HG02798 (cell line): ENCODE measurements around the gene RRAS2.
"Not testable (repeated sequence)": the region's sequence is repeated elsewhere in the genome, so short reads cannot be mapped to it uniquely, and the experiment has no call there.

Experiments
- ATAC-seq: cut with Tn5 transposase; IDR thresholded peaks from one replicate; pipeline ENCODE4 v1.9.1; 2021; ENCODE audit warnings: mild to moderate bottlenecking; ENCODE audit not compliant: unreplicated experiment, poor library complexity

RRAS2 gene

DNA sequence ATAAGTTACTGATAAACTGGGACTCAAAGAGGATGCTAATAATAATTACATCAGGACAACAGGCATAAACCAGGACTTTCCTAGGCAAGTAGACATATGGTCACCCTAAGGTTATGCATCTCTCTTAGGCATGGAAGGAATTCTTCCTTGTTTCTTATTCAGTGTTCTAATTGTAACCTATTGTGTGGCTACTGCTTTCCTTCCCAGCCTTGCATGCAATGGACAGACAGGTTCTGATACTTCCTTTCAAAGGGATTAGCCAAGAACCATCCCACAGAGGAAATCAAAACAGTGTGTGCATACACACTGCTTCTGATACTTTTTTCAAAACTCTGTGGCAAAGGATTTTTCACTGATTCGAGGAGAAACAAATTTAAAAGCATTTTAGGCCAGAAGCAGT lies 48.3 kb downstream of the RRAS2 start:
- ATAC-seq: no peak

DNA sequence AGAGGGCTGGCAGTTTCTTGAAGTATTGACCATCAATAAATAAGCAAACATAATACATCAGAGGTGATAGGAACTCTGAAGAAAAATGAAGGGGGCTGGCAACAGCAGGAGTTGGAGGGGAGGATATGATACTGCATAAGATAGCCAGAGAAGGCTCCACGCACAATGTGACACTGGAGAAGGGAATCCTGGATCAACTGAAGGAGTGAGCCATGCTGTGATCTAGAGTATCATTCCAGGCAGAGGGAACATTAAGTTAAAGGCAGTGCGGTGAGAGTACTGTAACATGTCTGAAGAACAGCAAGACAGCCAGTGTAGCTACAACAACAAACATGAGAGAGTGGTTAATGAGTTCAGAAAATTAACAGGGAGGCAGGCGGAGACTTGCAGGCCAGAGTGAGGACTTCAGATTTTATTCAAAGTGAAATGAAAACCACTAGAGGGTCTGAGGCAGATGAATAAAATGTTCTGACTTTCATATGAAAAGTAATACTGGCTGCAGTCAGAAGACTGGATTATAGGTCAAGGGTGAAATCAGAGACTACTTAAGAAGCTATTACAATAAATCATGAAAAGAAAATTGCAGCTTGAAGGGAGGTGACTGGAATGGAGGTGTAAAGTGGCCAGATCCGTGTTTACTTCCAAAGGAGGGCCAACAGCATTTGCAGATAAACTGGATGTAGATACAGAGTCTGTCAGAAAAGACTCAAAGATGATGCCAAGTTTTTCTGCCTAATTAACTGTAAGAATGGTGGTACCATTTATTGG lies 49.4 kb downstream of the RRAS2 start:
- no peak for ATAC-seq

DNA sequence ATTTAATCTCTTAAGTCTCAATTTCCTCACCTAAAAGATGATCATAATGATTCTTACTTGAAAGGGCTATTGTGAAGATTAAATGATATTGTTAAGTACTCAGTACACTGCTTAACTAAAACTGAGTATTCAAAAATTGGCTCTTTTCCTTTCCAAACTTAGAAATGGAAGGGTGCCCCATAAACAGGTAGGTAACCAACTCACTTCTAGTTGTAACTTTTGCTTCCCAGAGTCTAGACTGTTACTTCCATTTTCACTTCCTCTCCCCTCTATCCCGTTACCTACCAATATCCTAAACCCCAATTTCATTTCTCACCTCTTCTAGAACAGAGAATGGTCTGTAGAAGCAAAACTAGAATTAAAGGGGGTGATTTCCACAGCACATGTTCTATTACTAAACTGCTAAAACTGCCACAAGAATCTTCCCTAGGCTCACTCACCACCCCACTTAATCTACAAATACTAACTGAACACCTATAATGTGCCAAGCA lies 50.0 kb downstream of the RRAS2 start:
- peak; percentile 60 for ATAC-seq

DNA sequence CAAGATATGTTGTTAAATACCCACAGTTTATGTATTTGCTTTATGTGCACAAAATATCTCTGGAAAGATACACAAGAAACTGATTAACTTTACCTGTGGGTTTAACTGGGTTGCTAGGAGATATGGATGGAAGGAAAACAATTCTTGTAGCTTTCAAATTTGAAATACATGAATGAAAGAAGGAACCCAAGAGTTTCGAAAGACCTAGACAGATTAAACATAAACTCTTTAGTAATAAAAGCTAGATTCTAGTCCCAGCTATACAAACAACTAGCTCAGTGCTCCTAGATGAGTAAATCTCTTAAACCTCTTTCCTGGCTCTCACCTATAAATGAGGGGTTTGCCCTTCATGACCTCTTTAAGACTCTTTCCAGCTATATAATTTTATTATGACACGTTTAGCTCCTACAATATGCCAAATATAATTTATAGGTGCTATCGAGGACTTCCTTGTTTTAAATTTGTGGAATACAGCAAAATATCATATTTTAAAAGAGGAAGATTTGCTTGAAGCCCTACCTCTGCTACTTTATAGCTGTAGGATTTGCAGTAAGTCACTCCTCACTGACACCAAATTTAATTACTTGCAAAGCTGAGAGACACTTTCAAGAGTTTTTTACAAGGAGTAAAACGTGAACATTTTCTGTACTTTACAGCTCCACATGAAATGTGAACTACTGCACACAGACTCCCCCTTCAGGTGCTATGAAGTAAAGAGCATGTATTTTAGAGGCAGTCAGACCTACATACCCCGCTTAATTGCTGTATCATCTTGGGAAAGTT lies 50.7 kb downstream of the RRAS2 start:
- ATAC-seq: peak; percentile 48

DNA sequence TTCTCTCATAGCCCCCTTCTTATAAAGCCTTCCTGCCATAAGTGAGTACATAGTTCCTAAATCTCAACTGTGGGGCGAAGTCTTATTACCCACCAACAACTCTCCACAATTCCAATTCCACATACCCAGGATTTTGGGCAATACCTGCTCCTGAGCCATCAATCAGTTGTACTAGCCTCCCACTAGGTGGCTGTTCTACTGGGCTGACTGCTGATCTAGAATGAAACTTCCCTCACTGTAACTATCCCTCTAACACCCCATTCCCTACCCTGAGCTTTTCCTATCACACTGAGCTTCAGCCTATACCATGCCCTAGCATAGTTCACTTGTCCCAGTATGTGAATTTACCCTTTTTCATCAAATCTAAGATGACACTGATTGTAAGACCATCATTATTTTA lies 52.5 kb downstream of the RRAS2 start:
- ATAC-seq: no peak

DNA sequence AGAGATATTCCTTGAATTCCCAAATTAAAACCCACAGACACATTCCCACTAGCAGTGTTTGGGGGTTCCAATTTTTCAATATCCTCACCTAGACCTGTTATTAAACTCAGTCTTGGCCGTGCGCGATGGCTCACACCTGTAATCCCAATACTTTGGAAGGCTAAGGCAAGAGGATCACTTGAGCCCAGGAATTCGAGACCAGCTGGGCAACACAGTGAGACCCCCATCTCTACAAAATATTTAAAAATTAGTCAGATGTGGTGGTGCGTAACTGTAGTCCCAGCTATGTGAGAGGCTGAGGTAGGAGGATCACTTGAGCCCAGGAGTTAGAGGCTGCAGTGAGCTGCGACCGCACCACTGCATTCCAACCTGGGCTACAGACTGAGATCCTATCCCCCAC lies 53.3 kb downstream of the RRAS2 start:
- ATAC-seq: no peak

DNA sequence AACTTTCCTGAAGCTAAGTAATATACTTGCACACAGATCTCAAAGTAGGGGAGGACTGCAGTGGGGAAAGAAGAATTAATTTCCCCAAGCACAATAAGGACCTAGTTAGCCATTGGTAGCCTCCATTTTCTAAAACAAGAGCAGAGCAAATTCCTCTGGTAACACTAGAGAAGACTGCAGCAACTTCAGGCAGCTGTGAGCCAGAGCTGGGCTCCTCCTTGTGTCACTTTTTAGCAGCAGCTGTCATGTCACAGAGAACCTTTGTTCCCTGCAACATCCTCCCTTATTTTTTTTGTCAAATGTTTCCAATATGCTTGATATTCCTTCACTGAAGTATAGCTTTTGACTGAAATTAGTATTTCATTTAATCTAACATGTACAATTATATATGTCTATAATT lies 54.4 kb downstream of the RRAS2 start:
- no peak for ATAC-seq

DNA sequence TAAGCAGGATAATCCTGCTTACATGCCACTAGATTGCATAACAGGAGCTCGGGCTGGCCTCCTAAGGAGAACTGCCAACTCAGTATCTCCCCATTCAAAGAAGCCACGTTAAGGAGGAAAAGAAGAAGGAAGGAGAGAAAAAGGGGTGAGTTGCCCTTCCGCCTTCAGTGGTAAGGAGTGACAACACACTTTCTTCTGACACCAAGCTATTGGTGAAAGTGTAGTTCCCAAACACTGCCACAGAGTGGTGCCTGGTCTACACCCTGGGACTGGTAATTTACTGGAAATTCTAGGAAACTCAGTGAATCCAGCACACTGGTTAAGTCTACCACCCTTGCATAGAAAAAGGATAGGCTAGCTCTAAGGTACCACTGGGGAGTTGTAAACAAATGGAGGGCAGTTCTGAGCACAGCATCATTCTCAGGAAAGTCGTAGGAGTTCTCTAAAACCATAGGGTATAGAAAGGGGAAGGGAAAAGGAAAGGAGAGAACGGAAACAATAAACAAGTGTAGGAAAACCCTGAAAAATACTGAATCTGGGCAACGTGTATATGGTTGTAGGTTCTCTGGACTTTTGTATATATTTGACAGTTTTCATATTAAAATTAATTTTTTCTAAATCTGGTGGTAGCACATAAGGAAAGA lies 58.2 kb downstream of the RRAS2 start:
- peak; percentile 90 for ATAC-seq

DNA sequence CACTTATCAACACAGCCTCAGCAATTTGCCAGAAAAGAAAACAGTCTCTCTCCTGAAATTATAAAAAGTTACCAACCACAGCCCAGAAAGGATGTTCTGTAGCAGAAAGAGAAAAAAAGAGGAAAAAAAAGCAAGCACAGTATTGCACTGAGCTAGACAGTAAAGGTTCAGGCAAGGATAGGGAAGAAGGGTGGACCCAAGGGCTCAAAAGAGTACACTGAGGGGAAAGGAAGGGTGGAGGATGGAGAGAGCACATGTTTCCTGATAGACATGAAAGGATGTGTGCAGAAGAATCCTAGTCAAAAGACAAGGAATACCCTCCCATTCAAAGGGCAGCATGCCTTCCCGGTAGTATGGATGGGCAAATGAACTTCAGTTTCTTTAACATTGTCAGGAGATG lies 59.1 kb downstream of the RRAS2 start:
- no peak for ATAC-seq

DNA sequence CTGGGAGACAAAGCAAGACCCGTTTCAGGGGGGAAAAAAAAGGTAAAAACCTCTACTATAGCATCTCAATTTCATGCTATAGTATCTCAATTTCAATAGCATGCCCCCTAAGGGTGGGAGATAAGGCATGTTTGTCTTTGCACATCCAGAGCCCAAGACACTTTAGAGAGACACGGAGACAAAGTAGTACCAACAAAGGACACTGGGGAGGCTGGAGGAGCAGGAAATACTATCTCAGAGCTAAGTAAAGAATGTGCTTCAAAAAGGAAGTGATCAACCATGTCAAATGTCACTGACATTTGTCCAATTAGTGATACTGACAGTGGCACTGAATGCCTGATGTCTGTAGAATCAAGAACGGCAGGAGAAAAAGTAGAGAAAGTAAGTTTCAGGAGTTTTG lies 68.6 kb downstream of the RRAS2 start:
- no peak for ATAC-seq

DNA sequence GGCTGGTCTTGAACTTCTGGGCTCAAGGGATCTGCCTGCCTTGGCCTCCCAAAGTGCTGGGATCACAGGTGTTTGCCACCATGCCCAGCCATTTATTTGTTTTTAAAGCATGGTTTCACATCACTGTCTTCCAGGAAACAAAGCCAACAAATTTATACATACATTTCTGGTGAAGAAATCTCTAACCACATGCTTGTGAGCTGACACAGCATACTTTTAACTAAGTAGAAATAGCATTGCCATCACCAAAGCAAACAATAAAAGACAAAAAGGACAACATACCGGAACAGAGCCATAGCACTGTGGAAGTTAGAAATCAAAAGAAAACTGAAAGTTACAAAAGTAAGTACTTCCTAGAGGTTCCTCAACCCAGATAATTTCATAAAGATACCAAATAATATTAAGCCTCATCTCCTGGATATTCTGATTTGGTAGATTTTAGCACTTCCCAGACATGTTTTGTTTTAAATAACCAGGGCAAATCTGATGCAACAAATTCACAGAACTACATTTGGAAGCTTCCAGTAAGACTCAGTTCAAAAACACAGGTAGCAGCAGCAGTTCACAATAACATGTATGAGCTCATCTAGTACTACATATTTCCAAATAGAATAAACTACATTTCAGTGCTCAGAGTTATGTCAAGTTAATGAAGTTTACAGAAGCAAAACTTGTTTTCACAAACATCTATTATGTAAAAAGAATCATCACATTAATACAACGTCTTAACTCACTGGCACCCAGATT lies 70.6 kb downstream of the RRAS2 start:
- ATAC-seq: no peak

DNA sequence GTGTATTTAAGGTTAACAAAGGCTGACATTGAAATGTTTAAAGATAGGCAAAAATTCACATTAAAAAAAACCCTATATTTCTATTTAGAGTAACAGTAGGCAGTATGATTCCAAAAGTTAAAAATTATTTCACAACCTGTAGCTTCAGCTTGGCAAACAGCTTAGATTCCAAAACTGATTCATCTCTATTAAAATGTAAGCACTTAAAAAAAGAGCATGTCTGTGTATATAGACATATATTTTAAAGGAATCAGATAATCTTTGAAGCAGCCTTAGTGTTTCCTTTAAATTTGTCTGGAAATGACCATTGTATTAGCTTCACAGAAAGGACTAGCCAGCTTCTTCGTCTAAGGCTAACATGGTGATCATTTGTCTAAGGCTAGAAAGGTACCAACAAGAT lies 80.1 kb downstream of the RRAS2 start:
- not testable (repeated sequence) for ATAC-seq

DNA sequence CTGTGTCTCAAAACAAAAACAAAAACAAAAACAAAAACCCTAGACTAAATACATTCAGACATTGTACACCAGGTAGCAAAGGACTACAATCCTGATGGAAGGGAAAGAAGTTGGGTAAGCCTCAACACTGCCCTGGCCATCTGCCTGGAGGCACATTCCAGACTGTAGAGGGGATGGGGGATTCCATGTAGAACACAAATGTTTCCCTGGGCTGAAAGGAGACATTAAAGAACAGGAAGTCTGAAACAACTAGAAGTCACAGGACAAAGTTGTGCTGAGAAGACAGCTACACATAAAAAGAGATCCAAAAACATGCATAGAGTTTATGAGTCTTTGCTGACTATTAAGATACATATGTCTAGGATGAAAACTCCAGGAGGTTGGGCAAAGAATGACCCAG lies 83.9 kb downstream of the RRAS2 start:
- ATAC-seq: no peak

DNA sequence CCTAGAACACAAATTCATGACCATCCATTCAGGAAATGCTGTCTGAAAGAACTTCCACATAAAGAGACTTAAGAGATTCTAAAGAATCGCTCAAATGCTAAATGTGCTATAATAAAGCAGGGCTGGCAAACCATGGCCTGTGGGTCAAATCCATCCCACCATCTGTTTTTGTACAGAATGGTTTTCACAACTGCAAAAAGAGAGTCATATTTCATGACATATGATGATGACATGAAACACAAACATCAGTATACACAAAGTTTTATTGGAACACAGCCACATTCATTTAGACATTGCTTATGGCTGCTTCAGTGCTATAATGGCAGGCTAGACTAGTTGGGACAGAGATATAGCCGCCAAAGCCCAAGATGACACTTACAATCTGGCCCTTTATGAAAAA lies 85.1 kb downstream of the RRAS2 start:
- no peak for ATAC-seq

DNA sequence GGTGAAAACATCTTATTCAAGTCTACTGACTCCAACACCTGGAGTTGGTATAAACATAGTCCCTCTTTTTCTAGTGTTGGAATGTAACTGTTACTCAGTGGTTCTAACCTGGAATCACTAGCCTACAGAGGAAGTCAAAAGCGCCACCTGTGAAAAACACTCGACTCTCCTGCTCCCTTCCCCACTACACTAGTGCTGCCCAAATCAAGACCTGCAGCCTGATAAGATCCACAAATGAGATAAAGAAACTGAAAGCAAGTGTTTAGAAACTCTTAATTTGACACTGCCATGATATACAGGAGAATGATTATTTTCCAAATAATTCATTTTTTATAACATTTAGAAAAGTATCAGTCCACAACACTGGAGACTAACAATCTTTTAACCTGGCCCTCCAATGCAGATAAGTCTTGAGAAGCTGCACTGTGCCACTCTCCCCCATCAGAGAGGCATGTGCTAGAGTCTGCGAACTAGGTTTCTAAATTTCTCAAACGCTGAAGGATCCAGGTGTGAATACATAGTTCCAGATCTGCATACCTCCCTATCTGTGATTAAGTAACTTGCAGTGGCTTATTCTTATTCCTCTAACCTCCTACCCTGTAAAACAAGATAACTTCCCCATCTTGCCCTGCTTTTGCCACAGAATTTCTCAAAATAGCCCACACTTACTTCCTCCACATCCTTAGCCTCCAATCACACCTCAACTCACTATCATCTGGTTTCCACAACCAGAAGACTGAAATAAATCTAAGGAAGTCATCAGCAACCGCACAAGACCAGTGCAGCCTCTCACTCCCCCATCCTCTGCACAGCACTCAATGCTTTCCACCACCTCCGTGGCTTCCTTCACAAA lies 88.1 kb downstream of the RRAS2 start:
- peak; percentile 49 for ATAC-seq

DNA sequence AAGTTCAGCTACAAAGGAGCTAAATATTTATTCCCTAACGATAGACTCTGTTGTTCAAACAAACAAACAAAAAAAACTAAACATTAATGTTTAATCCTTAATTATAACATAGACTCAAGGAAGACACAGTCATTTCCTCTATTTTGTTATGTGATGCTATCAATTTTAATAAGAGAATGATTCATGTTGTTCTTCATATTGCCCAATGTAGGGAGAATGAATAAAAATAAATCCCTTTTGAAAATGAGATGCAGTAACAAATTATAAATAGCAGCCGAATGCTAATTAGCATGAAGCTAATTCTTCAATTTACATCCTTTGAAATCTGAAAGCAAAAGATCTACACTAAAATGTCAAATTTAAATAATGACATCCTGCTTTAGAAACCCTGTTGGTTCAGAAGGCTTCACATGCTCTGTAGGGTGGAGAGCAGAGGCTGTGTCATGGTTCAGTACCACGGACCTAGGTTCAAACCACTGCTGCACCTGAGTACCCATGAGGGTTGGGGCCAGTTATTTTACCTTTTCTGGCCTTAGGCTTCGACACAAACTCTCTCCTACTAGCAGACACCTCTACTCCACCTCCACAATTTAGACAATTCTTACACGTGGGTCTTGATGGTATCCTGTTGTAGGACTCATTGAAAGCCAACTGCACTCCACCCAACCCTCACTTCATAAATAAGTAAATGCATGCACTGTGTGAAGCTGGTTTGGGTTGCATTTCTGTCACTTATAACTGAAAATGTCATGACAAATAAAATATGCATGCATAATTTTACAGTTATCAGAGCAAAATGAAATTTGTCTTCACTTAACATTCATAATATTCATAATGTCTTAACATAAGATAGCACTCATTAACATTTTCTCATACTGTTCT lies 89.0 kb downstream of the RRAS2 start:
- ATAC-seq: peak; percentile 60

DNA sequence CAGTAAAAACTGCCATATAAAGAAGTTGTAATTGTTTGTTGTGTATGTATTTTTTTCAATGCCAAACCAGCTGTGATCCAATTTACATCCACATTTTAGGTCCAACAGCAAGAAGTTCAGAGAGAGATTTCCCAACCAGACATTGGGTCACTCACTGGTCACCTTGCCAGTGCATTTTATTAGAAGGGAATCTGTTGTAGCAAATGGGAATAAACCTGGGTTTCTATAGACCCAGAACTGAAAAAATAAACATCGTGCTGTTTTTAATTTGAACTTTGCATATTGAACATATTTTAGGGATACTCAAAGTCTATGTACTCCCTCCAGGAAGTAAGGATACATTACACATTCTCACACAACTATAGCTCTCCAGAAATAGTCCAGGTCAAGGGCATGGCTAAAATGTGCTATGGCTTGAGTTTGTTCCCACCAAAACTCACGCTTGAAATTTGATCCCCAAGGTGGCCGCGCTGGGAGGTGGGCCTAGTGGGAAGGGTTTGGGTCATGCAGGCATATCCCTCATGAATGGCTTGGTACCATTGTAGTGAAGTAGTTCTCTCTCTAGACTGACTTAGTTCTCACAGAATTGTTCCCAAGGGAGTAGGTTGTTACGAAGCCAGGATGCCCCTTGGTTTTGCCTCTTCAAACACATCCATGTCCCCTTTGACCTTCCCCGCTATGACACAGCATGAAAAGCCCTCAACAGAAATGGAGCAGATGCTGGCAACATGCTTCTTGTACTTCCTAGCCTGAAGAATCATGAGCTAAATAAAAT lies 90.9 kb downstream of the RRAS2 start:
- ATAC-seq: no peak

DNA sequence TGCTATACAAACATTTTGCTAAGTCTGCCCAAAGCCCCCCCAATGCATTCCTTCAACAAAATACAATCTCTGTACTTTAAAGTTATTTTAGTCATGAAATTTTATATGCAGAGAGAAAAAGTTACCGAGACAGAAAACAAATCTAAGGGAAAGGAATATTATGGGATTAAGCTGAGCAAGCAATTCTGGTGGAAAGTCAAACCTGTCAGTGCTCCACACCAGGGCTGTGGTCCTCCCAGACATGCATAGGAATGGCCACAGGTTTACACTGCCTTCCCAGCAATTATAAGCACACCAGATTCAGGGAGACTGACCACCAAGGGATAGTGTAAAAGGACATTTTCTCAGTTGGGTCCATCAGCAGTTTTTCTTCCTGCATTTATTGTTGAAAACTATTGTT lies 92.4 kb downstream of the RRAS2 start:
- no peak for ATAC-seq
